Measurements from ENCODE around the gene CARMIL1.
A peak's percentile ranks its signal among the peaks of the same experiment; 100 is the strongest.

The CARMIL1 gene

GRCh38 chr6:25277386-25277785, 1.8 kb upstream of the CARMIL1 start:
- Histone ChIP-seq H3K36me3 (ENCODE audit: control insufficient read depth, insufficient read depth, low read length) (no peaks in the 10 kb centered on the region), H3K4me3 (ENCODE audit: extremely low read depth, insufficient read depth, low read length, poor library complexity, severe bottlenecking) (no peak overlapping the region), H3K4me1 (ENCODE audit: control insufficient read depth, insufficient read depth, low read length, poor library complexity, severe bottlenecking) (peaks cover 15% of the 10 kb centered on the region), H3K27ac (ENCODE audit: low read depth, low read length, severe bottlenecking) (no peak overlapping the region), H3K9me3 (ENCODE audit: control insufficient read depth, low read length) (no peaks in the 10 kb centered on the region)
- WGBS, 2 experiments (ENCODE audit: insufficient coverage in 2 of 2), result 78 to 100% methylated on average over 1 of the region's 1 CpG

GRCh38 chr6:25277857-25278256, 1.3 kb upstream of the CARMIL1 start:
- no peak overlapping the region for H3K27ac ChIP-seq (ENCODE audit: low read depth, low read length, severe bottlenecking)
- H3K9me3 ChIP-seq (ENCODE audit: control insufficient read depth, low read length), result no peaks in the 10 kb centered on the region
- WGBS, 2 experiments (ENCODE audit: insufficient coverage in 2 of 2), result no CpG with 5 or more reads among the region's 1 CpG
- no peaks in the 10 kb centered on the region for H3K36me3 ChIP-seq (ENCODE audit: control insufficient read depth, insufficient read depth, low read length)
- peaks cover 15% of the 10 kb centered on the region for H3K4me1 ChIP-seq (ENCODE audit: control insufficient read depth, insufficient read depth, low read length, poor library complexity, severe bottlenecking)
- H3K4me3 ChIP-seq (ENCODE audit: extremely low read depth, insufficient read depth, low read length, poor library complexity, severe bottlenecking), result no peak overlapping the region

- peaks cover 15% of the 10 kb centered on the region for H3K4me1 ChIP-seq (ENCODE audit: control insufficient read depth, insufficient read depth, low read length, poor library complexity, severe bottlenecking)
- peak overlapping the region; percentile 49 for H3K27ac ChIP-seq (ENCODE audit: low read depth, low read length, severe bottlenecking)
- H3K4me3 ChIP-seq (ENCODE audit: extremely low read depth, insufficient read depth, low read length, poor library complexity, severe bottlenecking), result peak overlapping the region; percentile 74
- H3K36me3 ChIP-seq (ENCODE audit: control insufficient read depth, insufficient read depth, low read length), result no peaks in the 10 kb centered on the region
- no peaks in the 10 kb centered on the region for H3K9me3 ChIP-seq (ENCODE audit: control insufficient read depth, low read length)
- 4 to 7% methylated on average over 13 to 14 of the region's 16 CpGs for WGBS, 2 experiments (ENCODE audit: insufficient coverage in 2 of 2)
These were observed 787 bp upstream of the CARMIL1 start for GRCh38 chr6:25278261-25278913.

DNA sequence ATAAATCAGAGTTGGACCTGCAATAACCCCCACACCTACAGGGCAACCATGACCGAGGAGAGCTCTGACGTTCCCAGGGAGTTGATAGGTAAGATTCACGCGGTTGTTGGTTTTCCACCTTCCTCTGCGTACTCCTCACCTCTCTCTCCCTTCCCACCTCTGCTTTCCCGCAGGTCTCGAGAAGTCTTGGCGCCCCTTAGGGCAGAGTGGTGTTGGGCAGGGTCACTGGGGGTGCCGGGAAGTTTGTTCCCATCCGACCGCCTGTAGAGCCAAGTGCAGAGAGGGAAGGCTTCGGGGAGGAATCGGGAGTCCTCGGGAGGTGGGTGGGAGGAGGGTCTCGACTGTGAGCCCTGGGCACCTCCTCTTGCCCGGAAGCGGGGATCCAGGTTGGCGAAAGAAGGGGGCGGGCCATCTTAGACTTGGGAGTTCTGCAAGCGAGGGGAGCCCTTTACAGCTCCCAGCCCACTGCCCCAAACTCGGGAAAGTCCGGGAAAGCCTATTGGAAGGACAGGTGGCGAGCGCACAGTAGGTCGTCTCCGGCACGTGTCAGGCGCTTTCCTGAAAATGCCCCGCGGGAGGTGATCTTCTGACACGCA, 672 bp downstream of the CARMIL1 start:
- H3K4me1 ChIP-seq (ENCODE audit: control insufficient read depth, insufficient read depth, low read length, poor library complexity, severe bottlenecking), result peaks cover 15% of the 10 kb centered on the region
- peak overlapping the region; percentile 74 for H3K4me3 ChIP-seq (ENCODE audit: extremely low read depth, insufficient read depth, low read length, poor library complexity, severe bottlenecking)
- H3K27ac ChIP-seq (ENCODE audit: low read depth, low read length, severe bottlenecking), result no peak overlapping the region
- 0 to 1% methylated on average over 21 to 22 of the region's 31 CpGs for WGBS, 2 experiments (ENCODE audit: insufficient coverage in 2 of 2)
- no peaks in the 10 kb centered on the region for H3K9me3 ChIP-seq (ENCODE audit: control insufficient read depth, low read length)
- H3K36me3 ChIP-seq (ENCODE audit: control insufficient read depth, insufficient read depth, low read length), result no peaks in the 10 kb centered on the region

DNA sequence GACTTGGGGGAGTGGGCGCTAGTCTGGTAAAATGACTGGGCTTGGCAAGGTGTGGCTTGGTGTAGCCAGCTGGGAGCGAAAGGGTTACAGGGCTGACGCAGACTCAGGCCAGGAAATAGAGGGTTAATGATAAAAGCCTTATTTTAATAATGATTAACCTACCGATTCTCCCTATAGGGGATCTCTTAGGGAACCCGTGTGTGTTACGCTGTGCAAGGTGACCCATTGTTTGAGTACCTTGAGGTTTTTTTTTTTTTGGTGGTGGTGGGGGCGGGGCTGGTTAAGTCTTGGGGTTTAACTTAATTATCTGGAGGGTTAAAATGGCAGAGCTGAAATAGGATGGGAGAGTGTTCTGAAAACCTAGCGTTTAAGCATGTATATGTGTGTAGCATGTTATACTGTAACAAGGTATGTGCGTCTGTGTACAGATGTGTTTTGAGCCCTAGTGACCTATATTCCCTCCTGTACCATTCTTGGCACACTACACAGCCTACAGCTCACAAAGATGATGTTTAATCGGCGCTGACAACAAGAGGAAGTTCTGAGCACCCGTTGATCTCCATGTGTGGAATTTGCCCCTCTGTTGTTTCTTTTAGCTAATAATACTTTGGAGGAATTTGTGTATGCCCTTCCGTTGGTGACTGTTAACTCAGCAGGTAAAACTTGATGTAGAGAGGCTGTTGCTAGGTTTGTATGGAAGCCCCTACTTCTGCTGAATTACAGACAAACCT, 1.3 kb downstream of the CARMIL1 start:
- H3K27ac ChIP-seq (ENCODE audit: low read depth, low read length, severe bottlenecking), result no peak overlapping the region
- 10 to 13% methylated on average over 3 to 7 of the region's 13 CpGs for WGBS, 2 experiments (ENCODE audit: insufficient coverage in 2 of 2)

GRCh38 chr6:25286891-25287290, 7.7 kb downstream of the CARMIL1 start:
- H3K4me1 ChIP-seq (ENCODE audit: control insufficient read depth, insufficient read depth, low read length, poor library complexity, severe bottlenecking), result no peaks in the 10 kb centered on the region
- no peak overlapping the region for H3K27ac ChIP-seq (ENCODE audit: low read depth, low read length, severe bottlenecking)
- H3K36me3 ChIP-seq (ENCODE audit: control insufficient read depth, insufficient read depth, low read length), result peaks cover 3% of the 10 kb centered on the region
- 100% methylated on average over 1 of the region's 2 CpGs for WGBS, 2 experiments (ENCODE audit: insufficient coverage in 2 of 2)
- no peak overlapping the region for H3K4me3 ChIP-seq (ENCODE audit: extremely low read depth, insufficient read depth, low read length, poor library complexity, severe bottlenecking)
- no peaks in the 10 kb centered on the region for H3K9me3 ChIP-seq (ENCODE audit: control insufficient read depth, low read length)

More for the DNA sequence above, 1.3 kb downstream of the CARMIL1 start:
- Histone ChIP-seq H3K4me3 (ENCODE audit: extremely low read depth, insufficient read depth, low read length, poor library complexity, severe bottlenecking) (peak overlapping the region; percentile 74), H3K4me1 (ENCODE audit: control insufficient read depth, insufficient read depth, low read length, poor library complexity, severe bottlenecking) (peaks cover 15% of the 10 kb centered on the region), H3K36me3 (ENCODE audit: control insufficient read depth, insufficient read depth, low read length) (peaks cover 3% of the 10 kb centered on the region), H3K9me3 (ENCODE audit: control insufficient read depth, low read length) (no peaks in the 10 kb centered on the region)

GRCh38 chr6:25287941-25288340, 8.8 kb downstream of the CARMIL1 start:
- no peaks in the 10 kb centered on the region for H3K9me3 ChIP-seq (ENCODE audit: control insufficient read depth, low read length)
- peaks cover 3% of the 10 kb centered on the region for H3K36me3 ChIP-seq (ENCODE audit: control insufficient read depth, insufficient read depth, low read length)
- no peak overlapping the region for H3K27ac ChIP-seq (ENCODE audit: low read depth, low read length, severe bottlenecking)
- 94 to 95% methylated on average over 6 of the region's 6 CpGs for WGBS, 2 experiments (ENCODE audit: insufficient coverage in 2 of 2)
- no peak overlapping the region for H3K4me3 ChIP-seq (ENCODE audit: extremely low read depth, insufficient read depth, low read length, poor library complexity, severe bottlenecking)
- H3K4me1 ChIP-seq (ENCODE audit: control insufficient read depth, insufficient read depth, low read length, poor library complexity, severe bottlenecking), result no peaks in the 10 kb centered on the region

DNA sequence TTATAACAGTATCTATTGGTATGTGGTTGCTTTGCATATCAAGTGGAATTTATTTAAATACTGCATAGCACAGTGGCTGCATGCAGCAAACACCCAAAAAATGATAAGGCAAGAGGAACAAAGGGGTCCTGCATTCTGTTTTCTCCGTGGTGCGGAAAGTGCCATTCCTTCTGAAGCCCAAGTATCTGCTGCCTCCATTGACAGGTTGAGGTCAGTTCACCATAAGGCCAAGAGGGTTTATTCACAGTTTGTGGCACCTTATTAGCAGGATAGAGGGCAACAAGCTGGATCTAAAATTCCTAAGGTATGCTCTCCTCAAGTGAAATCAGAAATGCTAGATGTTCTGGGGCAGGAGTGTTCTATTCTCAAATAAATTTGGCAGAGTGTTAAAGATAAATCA, 9.3 kb downstream of the CARMIL1 start:
- no peaks in the 10 kb centered on the region for H3K4me1 ChIP-seq (ENCODE audit: control insufficient read depth, insufficient read depth, low read length, poor library complexity, severe bottlenecking)
- no peak overlapping the region for H3K4me3 ChIP-seq (ENCODE audit: extremely low read depth, insufficient read depth, low read length, poor library complexity, severe bottlenecking)
- WGBS, 2 experiments (ENCODE audit: insufficient coverage in 2 of 2), result 86 to 89% methylated on average over 2 of the region's 2 CpGs
- no peaks in the 10 kb centered on the region for H3K9me3 ChIP-seq (ENCODE audit: control insufficient read depth, low read length)
- no peak overlapping the region for H3K27ac ChIP-seq (ENCODE audit: low read depth, low read length, severe bottlenecking)
- H3K36me3 ChIP-seq (ENCODE audit: control insufficient read depth, insufficient read depth, low read length), result peaks cover 3% of the 10 kb centered on the region

DNA sequence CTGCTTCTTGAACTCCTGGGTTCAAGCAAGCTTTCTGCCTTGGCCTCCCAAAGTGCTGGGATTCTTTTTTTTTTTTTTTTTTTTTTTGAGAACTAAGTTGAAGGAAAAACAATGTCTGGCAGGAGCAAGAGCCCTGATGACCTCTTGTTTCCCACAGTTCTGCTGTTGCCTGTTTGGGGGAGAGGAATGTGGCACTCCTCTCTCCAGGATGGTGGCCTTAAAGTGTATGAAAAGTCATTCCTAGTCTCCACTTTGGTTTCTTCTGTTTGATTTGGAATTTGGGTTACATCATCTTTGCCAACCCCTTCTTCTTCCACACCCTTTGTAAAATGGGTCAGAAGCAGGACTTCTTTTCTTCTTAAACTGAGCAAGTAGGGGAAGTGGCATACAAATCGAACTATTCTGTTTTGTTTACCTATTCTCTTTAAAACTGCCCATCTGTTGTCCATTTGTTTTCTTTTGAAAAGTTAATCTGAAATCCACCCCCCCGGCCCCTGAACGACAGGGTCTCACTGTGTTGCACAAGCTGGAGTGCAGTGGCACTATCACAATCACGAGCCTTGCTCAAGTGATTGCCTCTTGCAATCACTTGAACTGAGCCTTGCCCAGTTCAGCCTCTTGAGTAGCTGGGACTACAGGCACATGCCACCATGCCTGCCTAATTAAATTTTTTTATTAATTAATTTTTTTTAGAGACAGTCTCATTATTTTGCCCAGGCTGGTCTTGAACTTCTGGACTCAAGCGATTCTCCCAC, 11.3 kb downstream of the CARMIL1 start:
- Histone ChIP-seq H3K27ac (ENCODE audit: low read depth, low read length, severe bottlenecking) (no peak overlapping the region), H3K36me3 (ENCODE audit: control insufficient read depth, insufficient read depth, low read length) (no peaks in the 10 kb centered on the region), H3K4me1 (ENCODE audit: control insufficient read depth, insufficient read depth, low read length, poor library complexity, severe bottlenecking) (peaks cover under 1% of the 10 kb centered on the region), H3K4me3 (ENCODE audit: extremely low read depth, insufficient read depth, low read length, poor library complexity, severe bottlenecking) (no peak overlapping the region), H3K9me3 (ENCODE audit: control insufficient read depth, low read length) (no peaks in the 10 kb centered on the region)
- 84 to 94% methylated on average over 4 to 5 of the region's 5 CpGs for WGBS, 2 experiments (ENCODE audit: insufficient coverage in 2 of 2)

DNA sequence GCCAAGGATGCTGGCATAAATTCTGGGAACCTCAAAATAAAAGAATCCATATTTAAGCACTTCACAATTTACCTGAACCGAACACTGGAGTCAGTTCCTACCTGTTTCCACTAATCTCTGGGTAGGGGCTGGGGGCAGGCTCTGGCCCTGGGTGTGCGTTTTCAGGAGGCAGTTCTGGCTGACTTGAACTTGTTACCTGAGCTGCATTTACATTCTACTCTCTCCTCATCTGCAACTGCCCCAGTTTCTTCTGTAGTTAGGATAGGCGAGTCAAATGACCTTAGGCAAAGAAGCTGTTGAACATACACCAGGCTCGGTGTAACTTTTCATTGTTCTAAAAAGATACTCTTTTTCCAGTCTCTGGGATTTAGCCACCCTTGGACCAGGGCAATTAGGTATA, 13.2 kb downstream of the CARMIL1 start:
- H3K27ac ChIP-seq (ENCODE audit: low read depth, low read length, severe bottlenecking), result no peak overlapping the region
- no peak overlapping the region for H3K4me3 ChIP-seq (ENCODE audit: extremely low read depth, insufficient read depth, low read length, poor library complexity, severe bottlenecking)
- WGBS, 2 experiments (ENCODE audit: insufficient coverage in 2 of 2), result 90 to 100% methylated on average over 2 of the region's 4 CpGs

More for the DNA sequence above, 13.2 kb downstream of the CARMIL1 start:
- Histone ChIP-seq H3K4me1 (ENCODE audit: control insufficient read depth, insufficient read depth, low read length, poor library complexity, severe bottlenecking) (peaks cover 15% of the 10 kb centered on the region), H3K36me3 (ENCODE audit: control insufficient read depth, insufficient read depth, low read length) (no peaks in the 10 kb centered on the region), H3K9me3 (ENCODE audit: control insufficient read depth, low read length) (no peaks in the 10 kb centered on the region)
